Mesothelial cell of epicardium (in vitro differentiated cells): ENCODE results near the gene KIF16B. TPM values are rescaled to one million over a fixed set of nuclear protein-coding genes. Genes with fewer than 3 reads are reported as not detected.
"Not testable (repeated sequence)": the region's sequence is repeated elsewhere in the genome, so short reads cannot be mapped to it uniquely, and the experiment has no call there.

ENCODE experiments used
- DNase-seq, 2 experiments: peaks; one replicate each; pipeline ENCODE4 v3.0.0; 2021; ENCODE audit warnings: low spot score in 2 of 2; ENCODE audit not compliant: unreplicated experiment in 2 of 2
- H3K27ac Mint-ChIP-seq: 2 replicates; pipeline ENCODE4 v1.8.0; 2021; ENCODE audit warnings: mixed read lengths
- H3K27me3 Mint-ChIP-seq: 2 replicates; pipeline ENCODE4 v1.8.0; 2021; ENCODE audit warnings: low read depth, mixed read lengths
- H3K36me3 Mint-ChIP-seq: 2 replicates; pipeline ENCODE4 v1.8.0; 2021; ENCODE audit warnings: mixed read lengths
- H3K4me1 Mint-ChIP-seq: 2 replicates; pipeline ENCODE4 v1.8.0; 2021; ENCODE audit warnings: mixed read lengths
- H3K4me3 Mint-ChIP-seq: 2 replicates; pipeline ENCODE4 v1.8.0; 2021; ENCODE audit warnings: mild to moderate bottlenecking, moderate library complexity, mixed read lengths
- H3K9me3 Mint-ChIP-seq: 2 replicates; pipeline ENCODE4 v1.8.0; 2021; ENCODE audit warnings: mixed read lengths
- CTCF ChIP-seq: fragments of 200-600 bp; sonication (generic); IDR thresholded peaks from one replicate; pipeline ENCODE4 v1.5.0; 2021; ENCODE audit warnings: antibody characterized with exemption; ENCODE audit not compliant: unreplicated experiment
- total RNA-seq: library from RNA; stranded (reverse); gene quantifications from 3 replicates; pipeline ENCODE4 v1.2.1, GENCODE V29; 2021

The KIF16B gene
- total RNA-seq, 1 donor from 2014 or later, result 12.8 TPM

- no peak for TF ChIP-seq CTCF
- Mint-ChIP-seq H3K36me3 (peaks cover 3% of the 10 kb centered on the region), H3K27me3 (no peaks in the 10 kb centered on the region)
These were observed 342.8 kb downstream of the KIF16B start for GRCh38 chr20:16230402-16230801.

GRCh38 chr20:16229813-16230212, 343.4 kb downstream of the KIF16B start:
- Mint-ChIP-seq H3K4me3 (no peak overlapping the region), H3K27me3 (no peaks in the 10 kb centered on the region), H3K9me3 (peaks cover 10% of the 10 kb centered on the region), H3K4me1 (no peaks in the 10 kb centered on the region), H3K36me3 (peaks cover 3% of the 10 kb centered on the region), H3K27ac (no peak overlapping the region)
- DNase-seq, result no peak
- no peak for TF ChIP-seq CTCF

More at GRCh38 chr20:16230402-16230801, 342.8 kb downstream of the KIF16B start:
- Mint-ChIP-seq H3K4me3 (no peak overlapping the region), H3K27ac (no peak overlapping the region), H3K9me3 (peaks cover 9% of the 10 kb centered on the region), H3K4me1 (no peaks in the 10 kb centered on the region)
- DNase-seq, result no peak

DNA sequence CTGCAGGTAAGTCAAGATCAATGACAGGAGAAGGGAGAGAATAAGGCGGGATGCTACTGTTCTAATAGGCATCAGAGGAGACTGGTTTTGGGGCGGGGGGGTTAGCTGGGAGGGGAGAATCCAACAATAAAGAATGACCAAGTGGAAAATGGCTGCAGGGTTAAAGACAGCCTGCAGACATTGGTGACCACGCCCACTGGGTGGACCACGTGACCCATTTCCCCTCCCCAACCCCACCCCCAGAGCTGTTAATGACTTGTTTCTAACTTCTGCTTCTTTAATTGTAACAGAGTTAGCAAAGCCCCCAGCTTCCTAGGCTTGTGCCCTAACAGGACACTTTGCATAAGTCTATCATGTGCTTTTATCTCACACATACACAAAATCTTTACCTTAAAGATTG, 344.5 kb downstream of the KIF16B start:
- no peaks in the 10 kb centered on the region for H3K27me3 Mint-ChIP-seq
- no peaks in the 10 kb centered on the region for H3K4me1 Mint-ChIP-seq
- H3K4me3 Mint-ChIP-seq, result no peak overlapping the region
- peaks cover 10% of the 10 kb centered on the region for H3K9me3 Mint-ChIP-seq
- TF ChIP-seq CTCF, result no peak
- peaks cover 3% of the 10 kb centered on the region for H3K36me3 Mint-ChIP-seq
- no peak for DNase-seq
- H3K27ac Mint-ChIP-seq, result no peak overlapping the region

- not testable (repeated sequence) for H3K36me3 Mint-ChIP-seq, H3K27me3 Mint-ChIP-seq, DNase-seq, H3K4me3 Mint-ChIP-seq, H3K4me1 Mint-ChIP-seq, H3K27ac Mint-ChIP-seq
- H3K9me3 Mint-ChIP-seq, result peaks cover 10% of the 10 kb centered on the region
These were observed 346.3 kb downstream of the KIF16B start for GRCh38 chr20:16226961-16227360.

- Mint-ChIP-seq H3K4me3 (no peak overlapping the region), H3K9me3 (peaks cover 17% of the 10 kb centered on the region), H3K27ac (no peak overlapping the region), H3K4me1 (no peaks in the 10 kb centered on the region), H3K27me3 (no peaks in the 10 kb centered on the region), H3K36me3 (peaks cover 3% of the 10 kb centered on the region)
- no peak for TF ChIP-seq CTCF
- no peak for DNase-seq
These were observed 348.4 kb downstream of the KIF16B start for GRCh38 chr20:16224836-16225235.

DNA sequence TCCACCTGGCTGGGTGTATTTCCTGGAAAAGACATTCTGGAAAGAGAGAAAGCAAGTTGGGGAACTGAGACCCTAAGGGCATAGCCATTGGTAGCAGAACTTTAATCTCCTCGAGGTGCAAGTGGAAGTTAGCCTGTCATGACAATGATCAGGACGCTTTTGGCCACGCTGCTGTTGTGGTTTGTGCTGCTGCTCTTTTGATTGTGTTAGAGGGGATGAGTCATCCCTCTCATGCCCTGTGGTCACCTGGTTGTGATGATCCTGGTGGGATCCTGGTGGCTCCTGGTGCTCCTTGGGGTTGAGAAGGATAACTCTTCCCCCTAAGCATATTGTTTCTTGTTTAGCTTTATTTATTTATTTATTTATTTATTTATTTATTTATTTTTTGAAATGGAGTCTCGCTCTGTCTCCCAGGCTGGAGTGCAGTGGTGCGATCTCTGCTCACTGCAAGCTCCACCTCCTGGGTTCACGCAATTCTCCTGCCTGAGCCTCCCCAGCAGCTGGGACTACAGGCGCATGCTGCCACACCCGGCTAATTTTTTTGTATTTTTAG, 350.3 kb downstream of the KIF16B start:
- Mint-ChIP-seq H3K27ac (no peak overlapping the region), H3K9me3 (peaks cover 20% of the 10 kb centered on the region), H3K4me3 (no peak overlapping the region), H3K4me1 (no peaks in the 10 kb centered on the region), H3K36me3 (no peaks in the 10 kb centered on the region), H3K27me3 (peaks cover 6% of the 10 kb centered on the region)
- no peak for TF ChIP-seq CTCF
- DNase-seq, result no peak

Other genes with a start within 250 kb of the KIF16B start
- 63.9 to 70.5 TPM (median 65.2 TPM) in 3 replicates for gene SNRPB2, start 156.6 kb upstream of the KIF16B start, total RNA-seq
- gene OTOR, start 174.9 kb upstream of the KIF16B start, total RNA-seq, result not detected in 3 replicates